Measurements from ENCODE around the gene SZRD1. TPM values are rescaled to one million over a fixed set of nuclear protein-coding genes. Genes with fewer than 3 reads are reported as not detected.

Gene SZRD1
- total RNA-seq, 1 experiment from 2014 or later: 113 TPM

GRCh38 chr1:16352842-16353535, 14.1 kb upstream of the SZRD1 start:
- Mint-ChIP-seq H3K4me1 (peaks cover 21% of the 10 kb centered on the region), H3K27ac (peak overlapping the region; percentile 95), H3K9me3 (no peaks in the 10 kb centered on the region), H3K27me3 (ENCODE audit: low read depth) (no peaks in the 10 kb centered on the region), H3K4me3 (peak overlapping the region; percentile 95), H3K36me3 (no peaks in the 10 kb centered on the region)
- POLR2A ChIA-PET: interaction anchor here (0.5 to 1.6 kb wide), 3 partner anchors 9 to 18 kb away, joined by 3 read pairs; no protein-coding TSS in a partner anchor
- TF ChIP-seq ATF1 (CRISPR knock-in tag; IDR thresholded peaks at IDR 0.05) (no peak), AFF4 (CRISPR knock-in tag; IDR thresholded peaks at IDR 0.05; ENCODE audit: borderline replicate concordance) (no peak), ELF4 (CRISPR knock-in tag; IDR thresholded peaks at IDR 0.05; ENCODE audit: low read depth) (no peak)
- ATAC-seq (peak; percentile 4), DNase-seq (ENCODE audit: low spot score) (no peak)
- CTCF ChIA-PET: interaction anchor here (0.8 to 4.6 kb wide), 4 partner anchors 10 to 78 kb away, joined by 3 to 61 read pairs (median 4); partner anchors contain the start of gene SZRD1

DNA sequence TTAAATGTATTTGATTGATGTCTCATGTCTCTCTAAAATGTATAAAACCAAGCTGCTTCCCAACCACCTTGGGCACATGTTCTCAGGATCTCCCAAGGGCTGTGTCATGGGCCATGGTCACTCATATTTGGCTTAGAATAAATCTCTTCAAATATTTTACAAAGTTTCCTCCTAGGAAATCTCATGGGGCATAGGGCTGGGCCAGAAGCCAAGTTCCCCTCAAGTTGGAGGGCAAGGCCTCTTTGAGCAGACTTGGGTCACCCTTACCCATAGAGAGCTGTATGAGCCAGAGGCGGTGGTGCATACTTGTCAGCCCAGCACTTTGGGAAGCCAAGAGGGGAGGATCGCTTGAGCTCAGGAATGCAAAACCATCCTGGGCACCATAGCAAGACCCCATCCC, 12.4 kb upstream of the SZRD1 start:
- Mint-ChIP-seq H3K9me3 (no peaks in the 10 kb centered on the region), H3K4me3 (no peak overlapping the region), H3K27ac (no peak overlapping the region), H3K4me1 (peaks cover 21% of the 10 kb centered on the region), H3K27me3 (ENCODE audit: low read depth) (no peaks in the 10 kb centered on the region), H3K36me3 (no peaks in the 10 kb centered on the region)
- ChIA-PET POLR2A (interaction anchor here (1.1 kb wide), 1 partner anchor 148 kb away, joined by 3 read pairs; no protein-coding TSS in a partner anchor), CTCF (interaction anchor here (0.9 to 4.6 kb wide), 3 partner anchors 9 to 272 kb away, joined by 3 to 61 read pairs (median 3); no protein-coding TSS in a partner anchor)
- TF ChIP-seq MXD4 (CRISPR knock-in tag; IDR thresholded peaks at IDR 0.05; ENCODE audit: borderline replicate concordance) (no peak), ELF4 (CRISPR knock-in tag; IDR thresholded peaks at IDR 0.05; ENCODE audit: low read depth) (no peak), FOXK1 (CRISPR knock-in tag; IDR thresholded peaks at IDR 0.05) (no peak), NFE2L1 (CRISPR knock-in tag; IDR thresholded peaks at IDR 0.05) (no peak), NFYB (CRISPR knock-in tag; conservative IDR thresholded peaks at IDR 0.05; ENCODE audit: low read depth) (no peak), FOXP1 (CRISPR knock-in tag; IDR thresholded peaks at IDR 0.05; ENCODE audit: borderline replicate concordance) (no peak)
- TF ChIP-seq, protein P1, sequence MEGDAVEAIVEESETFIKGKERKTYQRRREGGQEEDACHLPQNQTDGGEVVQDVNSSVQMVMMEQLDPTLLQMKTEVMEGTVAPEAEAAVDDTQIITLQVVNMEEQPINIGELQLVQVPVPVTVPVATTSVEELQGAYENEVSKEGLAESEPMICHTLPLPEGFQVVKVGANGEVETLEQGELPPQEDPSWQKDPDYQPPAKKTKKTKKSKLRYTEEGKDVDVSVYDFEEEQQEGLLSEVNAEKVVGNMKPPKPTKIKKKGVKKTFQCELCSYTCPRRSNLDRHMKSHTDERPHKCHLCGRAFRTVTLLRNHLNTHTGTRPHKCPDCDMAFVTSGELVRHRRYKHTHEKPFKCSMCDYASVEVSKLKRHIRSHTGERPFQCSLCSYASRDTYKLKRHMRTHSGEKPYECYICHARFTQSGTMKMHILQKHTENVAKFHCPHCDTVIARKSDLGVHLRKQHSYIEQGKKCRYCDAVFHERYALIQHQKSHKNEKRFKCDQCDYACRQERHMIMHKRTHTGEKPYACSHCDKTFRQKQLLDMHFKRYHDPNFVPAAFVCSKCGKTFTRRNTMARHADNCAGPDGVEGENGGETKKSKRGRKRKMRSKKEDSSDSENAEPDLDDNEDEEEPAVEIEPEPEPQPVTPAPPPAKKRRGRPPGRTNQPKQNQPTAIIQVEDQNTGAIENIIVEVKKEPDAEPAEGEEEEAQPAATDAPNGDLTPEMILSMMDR (IDR thresholded peaks at IDR 0.05): no peak
- ATAC-seq: no peak
- DNase-seq (ENCODE audit: low spot score): no peak

GRCh38 chr1:16356867-16357266, 10.2 kb upstream of the SZRD1 start:
- no peak for DNase-seq (ENCODE audit: low spot score)
- Mint-ChIP-seq H3K4me1 (peaks cover 9% of the 10 kb centered on the region; the same call in 1 of the 2 replicates), H3K27ac (no peak overlapping the region), H3K9me3 (no peaks in the 10 kb centered on the region), H3K36me3 (no peaks in the 10 kb centered on the region), H3K27me3 (ENCODE audit: low read depth) (no peaks in the 10 kb centered on the region), H3K4me3 (no peak overlapping the region)
- POLR2A ChIA-PET: interaction anchor here (0.7 kb wide), 1 partner anchor 21 kb away, joined by 3 read pairs; no protein-coding TSS in a partner anchor
- no peak for ATAC-seq
- CTCF ChIA-PET: no interaction called here
- TF ChIP-seq NR1H2 (CRISPR knock-in tag; IDR thresholded peaks at IDR 0.05): no peak
- no peak for TF ChIP-seq ZNF532 (CRISPR knock-in tag; IDR thresholded peaks at IDR 0.05; ENCODE audit: borderline replicate concordance)
- no peak for TF ChIP-seq JAZF1 (CRISPR knock-in tag; IDR thresholded peaks at IDR 0.05)
- no peak for TF ChIP-seq SOX15 (CRISPR knock-in tag; IDR thresholded peaks at IDR 0.05)
- TF ChIP-seq, protein P2, sequence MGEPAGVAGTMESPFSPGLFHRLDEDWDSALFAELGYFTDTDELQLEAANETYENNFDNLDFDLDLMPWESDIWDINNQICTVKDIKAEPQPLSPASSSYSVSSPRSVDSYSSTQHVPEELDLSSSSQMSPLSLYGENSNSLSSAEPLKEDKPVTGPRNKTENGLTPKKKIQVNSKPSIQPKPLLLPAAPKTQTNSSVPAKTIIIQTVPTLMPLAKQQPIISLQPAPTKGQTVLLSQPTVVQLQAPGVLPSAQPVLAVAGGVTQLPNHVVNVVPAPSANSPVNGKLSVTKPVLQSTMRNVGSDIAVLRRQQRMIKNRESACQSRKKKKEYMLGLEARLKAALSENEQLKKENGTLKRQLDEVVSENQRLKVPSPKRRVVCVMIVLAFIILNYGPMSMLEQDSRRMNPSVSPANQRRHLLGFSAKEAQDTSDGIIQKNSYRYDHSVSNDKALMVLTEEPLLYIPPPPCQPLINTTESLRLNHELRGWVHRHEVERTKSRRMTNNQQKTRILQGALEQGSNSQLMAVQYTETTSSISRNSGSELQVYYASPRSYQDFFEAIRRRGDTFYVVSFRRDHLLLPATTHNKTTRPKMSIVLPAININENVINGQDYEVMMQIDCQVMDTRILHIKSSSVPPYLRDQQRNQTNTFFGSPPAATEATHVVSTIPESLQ (CRISPR knock-in tag; IDR thresholded peaks at IDR 0.05): no peak
- no peak for TF ChIP-seq CBFB (CRISPR knock-in tag; IDR thresholded peaks at IDR 0.05; ENCODE audit: low read depth)
- no peak for TF ChIP-seq RORB (CRISPR knock-in tag; IDR thresholded peaks at IDR 0.05)
- TF ChIP-seq FOXJ3 (CRISPR knock-in tag; IDR thresholded peaks at IDR 0.05; ENCODE audit: borderline replicate concordance): no peak
- no peak for TF ChIP-seq MXD4 (CRISPR knock-in tag; IDR thresholded peaks at IDR 0.05; ENCODE audit: borderline replicate concordance)
- TF ChIP-seq, protein P3, sequence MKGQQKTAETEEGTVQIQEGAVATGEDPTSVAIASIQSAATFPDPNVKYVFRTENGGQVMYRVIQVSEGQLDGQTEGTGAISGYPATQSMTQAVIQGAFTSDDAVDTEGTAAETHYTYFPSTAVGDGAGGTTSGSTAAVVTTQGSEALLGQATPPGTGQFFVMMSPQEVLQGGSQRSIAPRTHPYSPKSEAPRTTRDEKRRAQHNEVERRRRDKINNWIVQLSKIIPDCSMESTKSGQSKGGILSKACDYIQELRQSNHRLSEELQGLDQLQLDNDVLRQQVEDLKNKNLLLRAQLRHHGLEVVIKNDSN (CRISPR knock-in tag; IDR thresholded peaks at IDR 0.05): no peak

Measured in WTC11 (cell line).